Measurements from ENCODE around the gene C1orf174.

The C1orf174 gene

DNA sequence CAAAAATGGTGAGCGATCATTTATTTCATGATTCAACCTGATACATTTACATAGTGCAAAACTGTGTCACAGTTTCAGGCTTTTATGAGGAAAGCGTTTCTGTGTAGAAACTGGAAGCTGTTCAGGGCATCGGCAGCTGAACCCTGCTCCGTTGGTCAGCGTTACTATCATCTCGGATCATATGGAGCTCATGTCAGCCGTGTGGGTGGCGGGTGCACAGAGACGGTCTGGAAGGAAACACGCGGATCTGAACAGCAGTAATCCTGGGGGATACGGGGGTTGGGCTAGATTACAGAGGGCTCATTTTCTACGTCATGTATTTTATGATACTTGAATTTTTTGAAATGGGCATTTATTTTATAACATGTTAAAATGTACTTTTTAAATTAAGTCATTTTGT lies 15.1 kb downstream of the C1orf174 start:
- H3K4me3 Mint-ChIP-seq, result no peak overlapping the region
- no peak overlapping the region for H3K27ac Mint-ChIP-seq
- peaks cover 3% of the 10 kb centered on the region for H3K4me1 Mint-ChIP-seq (ENCODE audit: low read depth)
- H3K27me3 Mint-ChIP-seq (ENCODE audit: low read depth), result no peaks in the 10 kb centered on the region
- no peaks in the 10 kb centered on the region for H3K9me3 Mint-ChIP-seq
- peaks cover 30% of the 10 kb centered on the region for H3K36me3 Mint-ChIP-seq (ENCODE audit: low read depth)

DNA sequence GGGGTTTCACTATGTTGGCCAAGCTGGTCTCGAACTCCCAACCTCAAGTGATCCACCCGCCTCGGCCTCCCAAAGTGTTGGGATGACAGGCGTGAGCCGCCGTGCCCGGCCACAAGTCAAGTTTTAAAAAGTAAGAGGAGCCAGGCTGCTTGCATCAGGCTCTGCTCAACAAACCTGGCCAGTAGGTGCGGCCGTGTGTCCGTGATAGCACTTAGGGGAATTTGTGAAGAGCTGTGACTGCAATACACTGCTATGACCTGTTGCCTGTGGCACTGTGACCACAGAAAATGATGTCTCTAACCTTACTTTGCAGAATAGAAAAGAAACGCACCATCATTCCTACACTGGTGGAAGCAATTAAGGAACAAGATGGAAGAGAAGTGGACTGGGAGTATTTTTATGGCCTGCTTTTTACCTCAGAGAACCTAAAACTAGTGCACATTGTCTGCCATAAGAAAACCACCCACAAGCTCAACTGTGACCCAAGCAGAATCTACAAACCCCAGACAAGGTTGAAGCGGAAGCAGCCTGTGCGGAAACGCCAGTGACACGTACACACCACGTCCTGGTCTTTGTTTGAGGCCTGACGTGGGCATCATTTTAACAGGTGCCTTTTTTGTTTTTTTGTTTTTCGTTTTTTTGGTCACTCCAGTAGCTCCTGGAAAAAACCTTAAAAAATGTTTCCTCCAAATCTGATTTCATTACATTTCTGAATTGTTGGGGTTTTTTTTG lies 16.7 kb downstream of the C1orf174 start:
- Mint-ChIP-seq H3K4me3 (no peak overlapping the region), H3K36me3 (ENCODE audit: low read depth) (peaks cover 35% of the 10 kb centered on the region), H3K9me3 (peaks cover 9% of the 10 kb centered on the region), H3K27ac (no peak overlapping the region), H3K4me1 (ENCODE audit: low read depth) (no peaks in the 10 kb centered on the region), H3K27me3 (ENCODE audit: low read depth) (no peaks in the 10 kb centered on the region)

DNA sequence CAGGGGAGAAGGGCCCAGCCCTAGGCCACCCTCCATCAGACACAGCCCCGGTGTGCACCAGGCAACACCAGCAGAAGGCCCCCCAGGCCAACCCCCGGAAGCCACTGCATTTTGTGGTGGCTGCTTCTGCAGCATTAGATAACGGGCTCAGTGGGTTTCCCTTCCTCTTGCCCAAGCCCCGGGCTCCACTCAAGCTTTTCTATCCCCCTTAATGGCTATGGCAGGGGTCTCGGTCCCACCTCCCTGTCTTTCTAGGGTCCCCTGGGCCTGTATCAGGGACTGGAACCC lies 18.9 kb downstream of the C1orf174 start:
- H3K4me3 Mint-ChIP-seq, result no peak overlapping the region

DNA sequence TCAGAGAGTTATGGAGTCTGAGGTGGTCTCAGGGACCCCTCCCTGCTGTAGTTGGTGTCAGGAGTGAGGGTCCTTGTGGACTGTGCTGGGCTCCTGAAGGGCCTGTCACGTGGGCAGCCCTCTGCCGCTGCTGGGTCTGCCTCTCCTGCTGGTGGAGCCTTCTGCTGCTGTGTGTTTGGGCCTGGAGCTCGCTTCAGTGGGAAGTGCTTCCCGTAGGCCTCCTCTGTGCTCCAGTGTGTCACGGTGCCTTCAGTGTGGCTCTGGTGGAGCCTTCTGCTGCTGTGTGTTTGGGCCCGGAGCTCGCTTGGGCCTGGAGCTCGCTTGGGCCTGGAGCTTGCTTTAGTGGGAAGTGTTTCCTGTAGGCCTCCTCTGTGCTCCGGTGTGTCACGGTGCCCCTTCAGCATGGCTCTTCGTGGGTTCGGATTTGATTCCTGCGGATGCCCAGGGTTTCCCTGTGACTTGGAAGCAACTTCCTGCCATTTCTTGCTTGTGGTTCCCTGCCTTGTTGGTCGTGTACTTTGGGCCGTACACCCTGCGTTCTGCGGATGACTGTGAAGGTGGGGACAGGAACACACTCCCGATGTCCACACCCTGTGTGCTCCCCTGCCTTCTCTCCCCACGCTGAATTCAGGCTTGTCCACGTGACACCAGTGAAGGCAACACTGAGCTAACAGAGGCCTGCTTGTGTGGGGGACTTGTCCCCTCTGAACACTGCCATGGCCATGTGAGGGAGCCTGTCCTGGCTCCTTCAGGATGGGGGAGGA lies 19.5 kb downstream of the C1orf174 start:
- no peak overlapping the region for H3K27ac Mint-ChIP-seq
- H3K27me3 Mint-ChIP-seq (ENCODE audit: low read depth), result no peaks in the 10 kb centered on the region
- no peak overlapping the region for H3K4me3 Mint-ChIP-seq
- H3K36me3 Mint-ChIP-seq (ENCODE audit: low read depth), result peaks cover 35% of the 10 kb centered on the region
- H3K4me1 Mint-ChIP-seq (ENCODE audit: low read depth), result no peaks in the 10 kb centered on the region
- H3K9me3 Mint-ChIP-seq, result peaks cover 9% of the 10 kb centered on the region

More for the DNA sequence above, 18.9 kb downstream of the C1orf174 start:
- Mint-ChIP-seq H3K4me1 (ENCODE audit: low read depth) (no peaks in the 10 kb centered on the region), H3K9me3 (peaks cover 9% of the 10 kb centered on the region), H3K27ac (no peak overlapping the region), H3K36me3 (ENCODE audit: low read depth) (peaks cover 31% of the 10 kb centered on the region), H3K27me3 (ENCODE audit: low read depth) (no peaks in the 10 kb centered on the region)

DNA sequence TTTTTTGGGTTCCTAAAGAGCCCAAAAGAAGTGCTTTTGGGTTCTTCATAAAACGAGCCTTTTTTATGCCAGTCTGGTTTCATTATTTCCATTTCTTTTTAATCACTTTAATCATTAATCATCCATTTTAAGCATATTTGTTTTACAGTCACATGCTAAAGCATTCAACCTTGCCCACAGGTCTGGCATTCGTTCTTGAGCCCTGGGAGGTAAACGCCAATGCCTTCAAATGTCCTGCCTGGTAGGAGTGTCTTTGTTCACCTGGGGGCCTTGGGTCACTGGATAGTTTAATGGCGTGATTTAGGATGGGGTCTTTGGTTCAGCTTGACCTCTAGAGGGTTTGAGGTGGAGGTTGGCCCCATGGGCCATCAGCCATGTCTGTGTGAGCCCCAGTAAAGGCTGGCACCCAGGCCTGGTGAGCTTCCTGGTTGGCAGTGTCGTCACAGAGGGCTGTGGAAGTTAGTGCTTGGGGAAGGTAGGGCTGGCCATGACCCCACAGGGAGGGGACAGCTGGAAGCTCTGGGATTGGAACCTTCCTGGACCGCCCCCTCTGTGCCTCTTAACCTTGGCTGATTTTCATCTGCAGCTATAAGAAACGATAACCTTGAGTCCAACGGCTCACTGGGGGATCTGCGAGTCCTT lies 20.2 kb downstream of the C1orf174 start:
- H3K9me3 Mint-ChIP-seq, result peaks cover 9% of the 10 kb centered on the region
- no peak overlapping the region for H3K27ac Mint-ChIP-seq
- H3K4me1 Mint-ChIP-seq (ENCODE audit: low read depth), result no peaks in the 10 kb centered on the region
- peaks cover 40% of the 10 kb centered on the region for H3K36me3 Mint-ChIP-seq (ENCODE audit: low read depth)
- no peaks in the 10 kb centered on the region for H3K27me3 Mint-ChIP-seq (ENCODE audit: low read depth)
- no peak overlapping the region for H3K4me3 Mint-ChIP-seq

DNA sequence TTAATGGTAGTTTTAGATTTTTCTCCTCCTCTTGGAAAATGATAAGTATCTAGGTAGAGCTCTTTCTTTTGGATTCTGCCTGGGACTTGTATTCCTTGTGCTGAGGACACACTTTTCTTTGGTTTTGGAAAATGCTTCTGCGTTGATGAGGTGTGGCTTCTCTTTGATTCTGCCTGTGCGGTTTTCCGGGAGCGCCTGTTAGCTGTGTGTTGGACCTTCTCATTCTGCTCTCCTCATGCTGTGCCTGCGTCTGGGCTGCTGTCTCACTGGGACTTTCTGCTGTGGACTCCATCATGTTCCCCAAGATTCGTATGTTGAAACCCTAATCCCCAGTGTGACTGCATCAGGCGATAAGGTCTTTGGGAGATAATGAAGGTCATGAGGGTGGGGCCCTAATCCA lies 21.0 kb downstream of the C1orf174 start:
- no peaks in the 10 kb centered on the region for H3K4me1 Mint-ChIP-seq (ENCODE audit: low read depth)
- H3K4me3 Mint-ChIP-seq, result no peak overlapping the region
- H3K36me3 Mint-ChIP-seq (ENCODE audit: low read depth), result peaks cover 37% of the 10 kb centered on the region
- no peaks in the 10 kb centered on the region for H3K27me3 Mint-ChIP-seq (ENCODE audit: low read depth)
- peaks cover 9% of the 10 kb centered on the region for H3K9me3 Mint-ChIP-seq
- no peak overlapping the region for H3K27ac Mint-ChIP-seq

DNA sequence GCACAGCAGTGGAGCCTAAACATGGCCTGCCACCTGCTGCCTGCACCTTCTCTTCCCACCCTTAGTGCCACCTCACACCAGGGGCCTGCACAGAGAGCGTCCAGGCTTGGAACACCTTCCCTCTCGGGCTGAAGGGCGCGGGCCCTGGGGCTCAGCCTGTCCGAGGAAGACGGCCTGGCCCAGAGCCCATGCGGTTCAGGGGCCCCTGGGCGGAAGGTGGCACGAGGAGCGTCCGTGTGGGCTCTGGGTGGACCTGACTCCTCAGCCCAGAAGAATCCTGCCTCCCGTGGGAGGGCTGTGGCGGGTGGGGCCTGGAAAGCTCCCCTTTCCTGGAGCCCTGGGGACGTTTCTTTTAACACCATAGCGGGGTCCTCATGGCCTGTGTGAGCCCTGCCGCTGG lies 23.4 kb downstream of the C1orf174 start:
- Mint-ChIP-seq H3K4me3 (no peak overlapping the region), H3K27ac (no peak overlapping the region), H3K9me3 (peaks cover 9% of the 10 kb centered on the region), H3K36me3 (ENCODE audit: low read depth) (peaks cover 42% of the 10 kb centered on the region), H3K27me3 (ENCODE audit: low read depth) (no peaks in the 10 kb centered on the region), H3K4me1 (ENCODE audit: low read depth) (no peaks in the 10 kb centered on the region)

DNA sequence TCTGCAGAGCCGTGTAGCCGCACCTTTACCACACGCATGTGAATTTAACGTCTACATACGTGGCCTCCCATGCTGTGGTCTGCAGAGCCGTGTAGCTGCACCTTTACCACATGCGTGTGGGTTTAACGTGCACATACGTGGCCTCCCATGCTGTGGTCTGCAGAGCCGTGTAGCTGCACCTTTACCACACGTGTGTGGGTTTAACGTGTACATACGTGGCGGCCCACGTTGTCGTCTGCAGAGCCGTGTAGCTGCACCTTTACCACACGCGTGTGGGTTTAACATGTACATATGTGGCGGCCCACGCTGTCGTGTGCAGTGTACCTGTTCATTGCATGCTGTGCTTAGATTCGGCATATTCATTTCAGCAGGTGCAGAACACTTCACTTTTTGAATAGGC lies 25.3 kb downstream of the C1orf174 start:
- H3K27ac Mint-ChIP-seq, result no peak overlapping the region
- peaks cover 39% of the 10 kb centered on the region for H3K36me3 Mint-ChIP-seq (ENCODE audit: low read depth)
- H3K4me1 Mint-ChIP-seq (ENCODE audit: low read depth), result no peaks in the 10 kb centered on the region
- no peak overlapping the region for H3K4me3 Mint-ChIP-seq
- H3K27me3 Mint-ChIP-seq (ENCODE audit: low read depth), result no peaks in the 10 kb centered on the region
- H3K9me3 Mint-ChIP-seq, result peaks cover 9% of the 10 kb centered on the region

DNA sequence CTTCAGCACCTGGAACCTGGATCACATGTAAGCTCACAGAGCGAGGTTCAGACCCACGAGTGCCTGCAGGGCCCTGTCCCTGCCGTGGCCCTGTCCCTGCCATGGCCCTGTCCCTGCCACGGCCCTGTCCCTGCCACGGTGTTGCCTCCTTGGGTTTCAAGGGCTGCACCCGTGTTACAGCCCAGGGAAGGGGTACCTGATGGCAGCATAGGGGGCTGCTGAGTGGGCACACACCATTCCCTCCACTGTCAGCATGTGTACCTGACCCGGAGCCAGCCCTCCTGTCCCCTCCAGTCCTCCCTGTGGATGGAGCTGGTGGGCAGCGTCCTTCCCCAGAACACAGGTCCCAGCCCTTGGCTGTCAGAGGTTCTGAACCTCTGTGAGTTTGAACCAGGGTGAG lies 27.5 kb downstream of the C1orf174 start:
- Mint-ChIP-seq H3K27ac (no peak overlapping the region), H3K9me3 (peaks cover 7% of the 10 kb centered on the region), H3K27me3 (ENCODE audit: low read depth) (no peaks in the 10 kb centered on the region), H3K4me1 (ENCODE audit: low read depth) (no peaks in the 10 kb centered on the region), H3K36me3 (ENCODE audit: low read depth) (peaks cover 35% of the 10 kb centered on the region), H3K4me3 (no peak overlapping the region)

DNA sequence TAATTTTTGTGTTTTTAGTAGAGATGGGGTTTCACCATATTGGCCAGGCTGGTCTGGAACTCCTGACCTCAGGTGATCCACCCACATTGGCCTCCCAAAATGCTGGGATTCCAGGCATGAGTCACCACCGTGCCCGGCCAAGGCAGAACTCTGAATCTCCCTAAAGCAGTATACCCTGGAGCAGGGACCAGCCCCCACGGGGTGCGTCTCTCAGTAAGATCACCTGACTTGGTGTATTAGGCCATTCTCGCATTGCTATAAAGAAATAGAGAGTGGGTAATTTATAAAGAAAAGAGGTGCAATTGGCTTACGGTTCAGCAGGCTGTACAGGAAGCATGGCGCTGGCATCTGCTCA lies 28.6 kb downstream of the C1orf174 start:
- H3K9me3 Mint-ChIP-seq, result peaks cover 7% of the 10 kb centered on the region
- no peak overlapping the region for H3K27ac Mint-ChIP-seq
- H3K4me3 Mint-ChIP-seq, result no peak overlapping the region
- no peaks in the 10 kb centered on the region for H3K27me3 Mint-ChIP-seq (ENCODE audit: low read depth)
- H3K36me3 Mint-ChIP-seq (ENCODE audit: low read depth), result peaks cover 35% of the 10 kb centered on the region
- H3K4me1 Mint-ChIP-seq (ENCODE audit: low read depth), result no peaks in the 10 kb centered on the region

DNA sequence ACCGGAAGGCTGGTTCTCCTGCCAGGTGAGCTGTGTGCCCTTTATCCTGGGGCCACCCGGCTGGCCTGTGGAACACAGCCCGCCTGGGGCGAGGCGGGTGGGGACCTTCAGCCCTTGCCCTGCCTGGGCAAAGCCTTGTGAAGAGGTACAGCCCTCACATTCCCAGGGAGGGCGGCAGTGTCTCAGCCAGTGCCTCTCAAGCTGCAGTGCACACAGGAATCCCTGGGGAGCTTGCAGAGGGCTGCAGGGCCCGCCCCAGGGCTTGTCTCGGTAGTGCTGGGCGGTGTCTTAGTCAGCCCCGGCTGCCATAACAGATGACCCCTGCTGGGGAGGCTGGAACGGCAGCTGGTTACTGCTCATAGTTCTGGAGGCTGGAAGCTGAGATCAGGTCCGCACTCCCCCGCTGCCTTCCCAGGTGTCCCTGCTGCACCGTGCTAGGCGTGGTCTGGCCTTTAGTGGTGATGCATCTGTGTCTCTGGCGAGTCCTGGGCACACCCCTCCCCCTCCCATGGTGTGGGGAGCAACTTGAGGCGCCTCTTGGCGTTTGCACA lies 30.2 kb downstream of the C1orf174 start:
- Mint-ChIP-seq H3K4me3 (no peak overlapping the region), H3K36me3 (ENCODE audit: low read depth) (peaks cover 24% of the 10 kb centered on the region)

DNA sequence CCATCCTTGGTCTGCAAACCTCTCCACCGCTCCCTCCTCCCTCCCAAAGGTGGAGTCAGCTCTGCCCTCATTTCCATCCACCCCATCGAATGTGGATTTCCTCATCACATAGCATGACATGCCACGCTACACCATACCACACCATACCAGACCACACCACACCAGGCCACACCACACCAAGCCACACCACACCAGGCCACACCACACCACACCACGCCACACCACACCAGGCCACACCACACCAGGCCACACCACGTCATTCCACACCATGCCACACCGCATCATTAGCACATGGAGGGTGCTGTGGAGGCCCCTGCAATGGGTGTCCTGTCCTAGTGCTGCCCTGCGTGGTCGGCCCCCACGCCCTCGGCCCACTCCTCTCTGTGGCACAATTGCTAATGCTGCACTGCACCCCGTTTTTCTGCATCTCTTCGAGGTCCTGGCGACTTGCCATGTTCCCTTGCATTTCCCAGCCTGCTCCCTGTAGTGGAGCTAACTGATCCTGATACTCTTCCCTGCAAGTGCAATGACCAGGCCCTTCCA lies 31.5 kb downstream of the C1orf174 start:
- H3K9me3 Mint-ChIP-seq, result peaks cover 7% of the 10 kb centered on the region
- peaks cover 17% of the 10 kb centered on the region for H3K36me3 Mint-ChIP-seq (ENCODE audit: low read depth)
- H3K27ac Mint-ChIP-seq, result no peak overlapping the region
- no peak overlapping the region for H3K4me3 Mint-ChIP-seq
- no peaks in the 10 kb centered on the region for H3K4me1 Mint-ChIP-seq (ENCODE audit: low read depth)
- no peaks in the 10 kb centered on the region for H3K27me3 Mint-ChIP-seq (ENCODE audit: low read depth)

More for the DNA sequence above, 30.2 kb downstream of the C1orf174 start:
- Mint-ChIP-seq H3K4me1 (ENCODE audit: low read depth) (no peaks in the 10 kb centered on the region), H3K27me3 (ENCODE audit: low read depth) (no peaks in the 10 kb centered on the region), H3K9me3 (peaks cover 7% of the 10 kb centered on the region), H3K27ac (no peak overlapping the region)

DNA sequence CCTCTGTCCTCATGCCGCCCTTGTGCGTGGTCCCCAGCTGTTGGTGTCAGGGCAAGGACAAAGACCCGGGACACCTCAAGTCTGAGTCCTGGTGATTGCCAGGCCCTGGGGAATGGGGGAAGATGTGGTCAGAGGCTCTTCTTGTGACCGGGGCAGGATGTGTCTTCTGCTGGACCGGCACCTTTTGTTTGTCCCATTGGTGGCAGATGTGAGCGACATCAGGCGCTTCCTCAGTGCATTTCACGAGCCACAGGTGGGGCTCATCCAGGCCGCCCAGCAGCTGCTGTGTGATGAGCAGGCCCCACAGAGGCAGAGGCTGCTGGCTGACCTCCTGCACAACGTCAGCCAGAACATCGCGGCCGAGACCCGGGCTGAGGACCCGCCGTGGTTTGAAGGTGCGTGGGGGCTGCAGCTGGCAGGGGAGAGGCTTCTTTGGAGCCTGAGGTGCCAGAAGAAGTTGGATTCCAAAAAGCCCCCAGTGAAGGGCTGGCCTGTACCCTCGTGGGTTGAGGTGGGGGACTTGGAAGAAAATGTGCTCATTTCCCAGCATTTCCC lies 34.4 kb downstream of the C1orf174 start:
- H3K4me3 Mint-ChIP-seq, result no peak overlapping the region
- no peak overlapping the region for H3K27ac Mint-ChIP-seq
- H3K9me3 Mint-ChIP-seq, result peaks cover 7% of the 10 kb centered on the region
- H3K36me3 Mint-ChIP-seq (ENCODE audit: low read depth), result peaks cover 10% of the 10 kb centered on the region
- H3K27me3 Mint-ChIP-seq (ENCODE audit: low read depth), result no peaks in the 10 kb centered on the region
- no peaks in the 10 kb centered on the region for H3K4me1 Mint-ChIP-seq (ENCODE audit: low read depth)

DNA sequence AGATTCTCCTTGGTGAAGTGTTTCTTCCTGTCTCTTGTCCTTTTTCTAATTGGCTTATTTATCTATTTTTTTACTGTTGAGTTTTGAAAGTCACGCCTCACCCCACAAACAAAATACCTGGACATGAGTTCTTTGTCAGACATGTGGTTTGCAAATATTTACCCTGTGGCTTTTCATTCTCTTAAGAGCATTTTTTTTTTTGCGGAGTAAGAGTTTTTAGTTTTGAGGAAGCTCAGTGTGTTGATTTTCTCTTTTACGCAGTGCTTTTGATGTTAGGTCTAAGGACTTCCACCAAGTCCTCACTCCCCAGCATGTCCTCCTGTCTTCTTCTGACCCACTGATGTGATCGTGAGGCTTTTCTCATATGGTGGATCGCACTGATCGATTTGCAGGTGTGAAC lies 35.2 kb downstream of the C1orf174 start:
- peaks cover 7% of the 10 kb centered on the region for H3K9me3 Mint-ChIP-seq
- no peak overlapping the region for H3K27ac Mint-ChIP-seq
- H3K36me3 Mint-ChIP-seq (ENCODE audit: low read depth), result peaks cover 10% of the 10 kb centered on the region
- no peak overlapping the region for H3K4me3 Mint-ChIP-seq
- H3K4me1 Mint-ChIP-seq (ENCODE audit: low read depth), result no peaks in the 10 kb centered on the region
- H3K27me3 Mint-ChIP-seq (ENCODE audit: low read depth), result no peaks in the 10 kb centered on the region
